Duodenal mucosa (tissue), 2 donors: ENCODE data around the gene LCOR.
"Not testable (repeated sequence)": the region's sequence is repeated elsewhere in the genome, so short reads cannot be mapped to it uniquely, and the experiment has no call there.

ENCODE experiments used
- H3K27ac ChIP-seq: one replicate; pipeline ENCODE4 v1.7.0; 2013; ENCODE audit warnings: low read depth, low read length
- H3K27me3 ChIP-seq, 2 donors: one replicate each; pipeline ENCODE4 v1.7.0; 2013; ENCODE audit warnings: low read length in 2 of 2, control low read depth in 1 of 2; ENCODE audit not compliant: insufficient read depth in 2 of 2, control insufficient read depth in 1 of 2
- H3K36me3 ChIP-seq, 2 donors: one replicate each; pipeline ENCODE4 v1.7.0; 2013; ENCODE audit warnings: low read length in 2 of 2, control low read depth in 1 of 2; ENCODE audit not compliant: insufficient read depth in 2 of 2, control insufficient read depth in 1 of 2
- H3K4me1 ChIP-seq, 2 donors: one replicate each; pipeline ENCODE4 v1.7.0; 2013; ENCODE audit warnings: low read length in 2 of 2, control low read depth in 1 of 2; ENCODE audit not compliant: insufficient read depth in 2 of 2, control insufficient read depth in 1 of 2
- H3K4me3 ChIP-seq, 2 donors: one replicate each; pipeline ENCODE4 v1.7.0; 2013; ENCODE audit warnings: low read length in 2 of 2, low read depth in 1 of 2
- H3K9ac ChIP-seq, 2 donors: one replicate each; pipeline ENCODE4 v1.7.0; 2013; ENCODE audit warnings: low read length in 2 of 2, low read depth in 1 of 2
- H3K9me3 ChIP-seq, 2 donors: one replicate each; pipeline ENCODE4 v1.7.0; 2013; ENCODE audit warnings: low read length in 2 of 2, control low read depth in 1 of 2; ENCODE audit not compliant: control insufficient read depth in 1 of 2

Gene LCOR

DNA sequence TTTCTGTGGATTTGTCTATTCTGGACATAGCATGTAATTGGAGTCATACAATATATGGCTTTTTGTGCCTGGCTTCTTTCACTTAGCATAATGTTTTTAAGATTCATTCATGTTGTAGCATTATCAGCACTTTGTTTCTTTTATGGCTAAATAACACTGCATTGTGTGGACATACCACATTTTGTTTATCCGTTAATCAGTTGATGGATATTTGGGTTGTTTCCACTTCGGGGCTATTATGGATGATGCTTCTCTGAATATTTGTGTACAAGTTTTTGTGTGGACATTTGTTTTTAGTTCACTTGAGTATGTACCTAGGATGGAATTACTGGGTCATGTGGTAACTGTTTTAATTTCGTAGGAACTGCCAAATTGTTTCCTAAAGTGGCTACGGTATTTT lies 6.4 kb downstream of the LCOR start:
- Histone ChIP-seq H3K9ac (no peak overlapping the region), H3K4me3 (no peak overlapping the region), H3K27ac (no peak overlapping the region), H3K27me3 (no peaks in the 10 kb centered on the region), H3K36me3 (peaks cover 0 to 7% of the 10 kb centered on the region in 2 donors), H3K4me1 (peaks cover 28 to 31% of the 10 kb centered on the region in 2 donors), H3K9me3 (no peaks in the 10 kb centered on the region)

DNA sequence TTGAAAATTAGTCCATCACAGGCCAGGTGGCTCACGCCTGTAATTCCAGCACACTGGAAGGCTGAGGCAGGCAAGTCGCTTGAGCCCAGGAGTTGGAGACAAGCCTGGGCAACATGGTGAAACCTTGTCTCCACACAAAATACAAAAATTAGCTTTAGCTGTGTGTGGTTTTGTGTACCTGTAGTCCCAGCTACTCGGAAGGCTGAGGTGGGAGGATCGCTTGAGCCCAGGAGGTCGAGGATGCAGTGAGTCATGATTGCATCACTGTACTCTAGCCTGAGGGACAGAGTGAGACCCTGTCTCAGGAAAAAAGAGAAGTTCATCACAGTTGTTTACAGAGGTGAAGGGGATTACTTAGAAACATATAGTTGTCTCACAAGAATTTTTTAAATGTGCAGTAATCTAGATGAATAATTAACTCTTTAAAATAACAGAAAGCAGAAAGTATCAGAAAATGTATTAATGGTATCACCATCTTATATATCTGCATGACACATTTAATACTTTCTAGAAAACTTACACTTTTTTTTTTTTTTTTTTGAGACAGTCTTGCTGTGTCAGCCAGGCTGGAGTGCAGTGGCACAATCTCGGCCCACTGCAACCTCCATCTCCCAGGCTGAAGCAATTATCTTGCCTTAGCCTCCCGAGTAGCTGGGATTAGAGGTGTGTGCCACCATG lies 8.9 kb downstream of the LCOR start:
- H3K9ac ChIP-seq = no peak overlapping the region
- H3K9me3 ChIP-seq = no peaks in the 10 kb centered on the region
- H3K27ac ChIP-seq = no peak overlapping the region
- H3K4me1 ChIP-seq = peaks cover 13 to 20% of the 10 kb centered on the region in 2 donors
- H3K36me3 ChIP-seq = peaks cover 0 to 7% of the 10 kb centered on the region in 2 donors
- H3K4me3 ChIP-seq = no peak overlapping the region
- H3K27me3 ChIP-seq = no peaks in the 10 kb centered on the region

- Histone ChIP-seq H3K4me3 (no peak overlapping the region), H3K4me1 (peaks cover 3 to 12% of the 10 kb centered on the region in 2 donors), H3K27me3 (no peaks in the 10 kb centered on the region), H3K27ac (no peak overlapping the region), H3K9ac (no peak overlapping the region), H3K9me3 (no peaks in the 10 kb centered on the region), H3K36me3 (peaks cover 0 to 7% of the 10 kb centered on the region in 2 donors)
Observed at GRCh38 chr10:96842896-96843723, 11.0 kb downstream of the LCOR start.

DNA sequence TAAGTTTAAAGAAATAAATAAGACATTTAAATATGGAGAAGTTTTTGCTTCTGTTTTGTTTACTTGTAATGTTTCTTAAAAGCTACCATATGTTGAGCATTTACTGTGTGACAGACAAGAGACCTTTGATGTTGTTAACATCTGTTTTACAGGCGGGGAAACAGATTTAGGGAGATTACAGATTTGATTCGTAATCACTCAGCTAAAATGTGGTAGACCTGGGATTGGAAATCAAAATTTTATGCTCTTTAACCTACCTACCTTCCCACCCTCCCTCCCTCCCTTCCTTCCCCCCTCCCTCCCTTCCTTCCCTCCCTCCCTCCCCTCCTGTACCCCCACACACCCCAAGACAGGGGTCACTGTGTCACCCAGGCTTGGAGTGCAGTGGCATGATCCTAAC lies 11.7 kb downstream of the LCOR start:
- Histone ChIP-seq H3K27ac (no peak overlapping the region), H3K4me1 (peaks cover 3 to 12% of the 10 kb centered on the region in 2 donors), H3K9me3 (no peaks in the 10 kb centered on the region), H3K4me3 (no peak overlapping the region), H3K27me3 (no peaks in the 10 kb centered on the region), H3K36me3 (no peaks in the 10 kb centered on the region), H3K9ac (no peak overlapping the region)

GRCh38 chr10:96846395-96846794 lies 14.3 kb downstream of the LCOR start:
- Histone ChIP-seq H3K4me3 (no peak overlapping the region), H3K4me1 (peaks cover 0 to 6% of the 10 kb centered on the region in 2 donors), H3K27me3 (no peaks in the 10 kb centered on the region), H3K9me3 (no peaks in the 10 kb centered on the region), H3K27ac (no peak overlapping the region), H3K9ac (no peak overlapping the region), H3K36me3 (no peaks in the 10 kb centered on the region)

GRCh38 chr10:96846926-96847325 lies 14.8 kb downstream of the LCOR start:
- no peaks in the 10 kb centered on the region for H3K9me3 ChIP-seq
- no peak overlapping the region for H3K9ac ChIP-seq
- H3K4me1 ChIP-seq = peaks cover 0 to 6% of the 10 kb centered on the region in 2 donors
- H3K27ac ChIP-seq = no peak overlapping the region
- no peaks in the 10 kb centered on the region for H3K27me3 ChIP-seq
- H3K36me3 ChIP-seq = peaks cover 0 to 4% of the 10 kb centered on the region in 2 donors
- no peak overlapping the region for H3K4me3 ChIP-seq

- not testable (repeated sequence) for H3K27me3 ChIP-seq, H3K36me3 ChIP-seq, H3K27ac ChIP-seq, H3K4me3 ChIP-seq, H3K9ac ChIP-seq, H3K9me3 ChIP-seq, H3K4me1 ChIP-seq
Observed at GRCh38 chr10:96847356-96847755, 15.3 kb downstream of the LCOR start.

GRCh38 chr10:96850113-96850512 lies 18.0 kb downstream of the LCOR start:
- H3K36me3 ChIP-seq = peaks cover 0 to 4% of the 10 kb centered on the region in 2 donors
- H3K27ac ChIP-seq = no peak overlapping the region
- no peak overlapping the region for H3K9ac ChIP-seq
- no peaks in the 10 kb centered on the region for H3K9me3 ChIP-seq
- H3K4me1 ChIP-seq = no peaks in the 10 kb centered on the region
- no peaks in the 10 kb centered on the region for H3K27me3 ChIP-seq
- no peak overlapping the region for H3K4me3 ChIP-seq

DNA sequence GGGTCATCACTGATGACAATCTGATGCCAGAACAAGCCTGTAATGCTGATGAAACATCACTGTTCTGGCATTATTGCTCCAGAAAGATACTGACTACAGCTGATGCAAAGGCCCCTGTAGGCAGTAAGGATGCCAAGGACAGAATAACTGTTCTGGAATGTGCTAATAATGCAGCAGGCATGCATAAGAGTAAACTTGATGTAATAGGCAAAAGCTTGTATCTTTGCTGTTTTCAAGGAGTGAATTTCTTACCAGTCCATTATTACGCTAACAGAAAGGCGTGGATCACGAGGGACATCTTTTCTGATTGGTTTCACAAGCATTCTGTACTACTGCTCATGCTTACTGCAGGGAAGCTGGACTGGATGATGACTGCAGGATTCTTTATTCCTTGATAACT lies 18.7 kb downstream of the LCOR start:
- no peak overlapping the region for H3K27ac ChIP-seq

GRCh38 chr10:96851281-96851680 lies 19.2 kb downstream of the LCOR start:
- H3K9me3 ChIP-seq = no peaks in the 10 kb centered on the region
- H3K27me3 ChIP-seq = no peaks in the 10 kb centered on the region
- peaks cover 0 to 4% of the 10 kb centered on the region in 2 donors for H3K36me3 ChIP-seq
- H3K9ac ChIP-seq = no peak overlapping the region
- no peaks in the 10 kb centered on the region for H3K4me1 ChIP-seq
- H3K27ac ChIP-seq = no peak overlapping the region
- no peak overlapping the region for H3K4me3 ChIP-seq

More for the DNA sequence above, 18.7 kb downstream of the LCOR start:
- Histone ChIP-seq H3K4me3 (no peak overlapping the region), H3K27me3 (no peaks in the 10 kb centered on the region), H3K4me1 (no peaks in the 10 kb centered on the region), H3K36me3 (peaks cover 0 to 4% of the 10 kb centered on the region in 2 donors), H3K9me3 (no peaks in the 10 kb centered on the region), H3K9ac (no peak overlapping the region)
